OCI-LY1 (cell line): ENCODE results near the gene AASDH.

ENCODE experiments used
- EZH2 ChIP-seq: fragments of 200-600 bp; sonication (generic), shearing (Covaris generic); IDR thresholded peaks from 2 replicates; pipeline ENCODE4 v1.8.0; 2017; ENCODE audit warnings: borderline replicate concordance, mixed run types, mild to moderate bottlenecking, antibody characterized with exemption, low read length, moderate library complexity, mixed read lengths
- TF ChIP-seq, protein P1 (sequence below): fragments of 200-600 bp; sonication (generic), shearing (Covaris generic); IDR thresholded peaks from 2 replicates; pipeline ENCODE4 v1.5.1; 2017; ENCODE audit warnings: mild to moderate bottlenecking, antibody characterized with exemption, low read length, moderate library complexity, mixed read lengths

DNA sequence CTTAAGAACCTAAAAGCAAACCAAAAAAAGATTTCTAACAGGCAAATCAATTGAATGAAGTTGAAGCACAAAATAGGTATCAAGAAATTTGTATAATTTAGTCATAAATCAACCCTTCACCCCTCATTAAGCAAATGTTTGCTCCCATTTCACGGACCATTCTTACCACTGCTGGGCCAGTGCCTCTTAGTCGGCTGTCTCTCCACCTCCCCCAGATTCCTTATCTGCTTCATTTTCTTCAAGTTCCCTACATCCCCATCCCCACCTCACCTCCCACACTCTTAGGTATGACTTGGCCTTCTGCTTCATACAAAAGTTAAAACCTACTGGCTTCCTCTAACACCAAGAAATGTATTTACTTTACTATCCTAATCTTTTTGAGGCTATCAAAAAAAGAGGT lies 11.8 kb downstream of the AASDH start:
- TF ChIP-seq, protein P1, sequence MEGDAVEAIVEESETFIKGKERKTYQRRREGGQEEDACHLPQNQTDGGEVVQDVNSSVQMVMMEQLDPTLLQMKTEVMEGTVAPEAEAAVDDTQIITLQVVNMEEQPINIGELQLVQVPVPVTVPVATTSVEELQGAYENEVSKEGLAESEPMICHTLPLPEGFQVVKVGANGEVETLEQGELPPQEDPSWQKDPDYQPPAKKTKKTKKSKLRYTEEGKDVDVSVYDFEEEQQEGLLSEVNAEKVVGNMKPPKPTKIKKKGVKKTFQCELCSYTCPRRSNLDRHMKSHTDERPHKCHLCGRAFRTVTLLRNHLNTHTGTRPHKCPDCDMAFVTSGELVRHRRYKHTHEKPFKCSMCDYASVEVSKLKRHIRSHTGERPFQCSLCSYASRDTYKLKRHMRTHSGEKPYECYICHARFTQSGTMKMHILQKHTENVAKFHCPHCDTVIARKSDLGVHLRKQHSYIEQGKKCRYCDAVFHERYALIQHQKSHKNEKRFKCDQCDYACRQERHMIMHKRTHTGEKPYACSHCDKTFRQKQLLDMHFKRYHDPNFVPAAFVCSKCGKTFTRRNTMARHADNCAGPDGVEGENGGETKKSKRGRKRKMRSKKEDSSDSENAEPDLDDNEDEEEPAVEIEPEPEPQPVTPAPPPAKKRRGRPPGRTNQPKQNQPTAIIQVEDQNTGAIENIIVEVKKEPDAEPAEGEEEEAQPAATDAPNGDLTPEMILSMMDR, result no peak
- no peak for TF ChIP-seq EZH2
